GM12801 (cell line): ENCODE results near the gene VAV3.

Experiments
- TF ChIP-seq, protein P1 (sequence below): IDR thresholded peaks from one replicate; pipeline ENCODE4 v1.5.1; 2011; ENCODE audit warnings: control low read depth; ENCODE audit not compliant: insufficient read length; ENCODE audit errors: extremely low read depth

Gene VAV3

GRCh38 chr1:107810291-107810951 is 154.6 kb downstream of the VAV3 start:
- TF ChIP-seq, protein P1, sequence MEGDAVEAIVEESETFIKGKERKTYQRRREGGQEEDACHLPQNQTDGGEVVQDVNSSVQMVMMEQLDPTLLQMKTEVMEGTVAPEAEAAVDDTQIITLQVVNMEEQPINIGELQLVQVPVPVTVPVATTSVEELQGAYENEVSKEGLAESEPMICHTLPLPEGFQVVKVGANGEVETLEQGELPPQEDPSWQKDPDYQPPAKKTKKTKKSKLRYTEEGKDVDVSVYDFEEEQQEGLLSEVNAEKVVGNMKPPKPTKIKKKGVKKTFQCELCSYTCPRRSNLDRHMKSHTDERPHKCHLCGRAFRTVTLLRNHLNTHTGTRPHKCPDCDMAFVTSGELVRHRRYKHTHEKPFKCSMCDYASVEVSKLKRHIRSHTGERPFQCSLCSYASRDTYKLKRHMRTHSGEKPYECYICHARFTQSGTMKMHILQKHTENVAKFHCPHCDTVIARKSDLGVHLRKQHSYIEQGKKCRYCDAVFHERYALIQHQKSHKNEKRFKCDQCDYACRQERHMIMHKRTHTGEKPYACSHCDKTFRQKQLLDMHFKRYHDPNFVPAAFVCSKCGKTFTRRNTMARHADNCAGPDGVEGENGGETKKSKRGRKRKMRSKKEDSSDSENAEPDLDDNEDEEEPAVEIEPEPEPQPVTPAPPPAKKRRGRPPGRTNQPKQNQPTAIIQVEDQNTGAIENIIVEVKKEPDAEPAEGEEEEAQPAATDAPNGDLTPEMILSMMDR: no peak

DNA sequence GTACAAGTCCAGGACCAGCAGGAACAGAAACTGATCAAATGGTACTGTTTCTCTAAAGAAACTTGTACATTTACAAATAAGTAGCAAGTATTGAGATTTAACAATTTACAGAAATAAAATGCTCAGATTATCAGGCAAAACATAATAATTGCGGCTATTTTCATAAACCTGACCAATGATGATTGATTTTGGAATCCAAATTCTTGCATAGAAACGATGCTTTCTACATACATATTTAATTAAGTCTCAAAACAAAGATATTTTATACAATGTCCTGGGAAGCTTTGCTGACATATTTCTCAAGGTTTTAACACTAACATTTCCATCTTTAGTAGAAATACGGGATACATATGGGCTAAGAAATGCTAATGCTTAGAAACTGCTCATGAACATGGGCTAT is 157.1 kb downstream of the VAV3 start:
- TF ChIP-seq, protein P1: no peak

DNA sequence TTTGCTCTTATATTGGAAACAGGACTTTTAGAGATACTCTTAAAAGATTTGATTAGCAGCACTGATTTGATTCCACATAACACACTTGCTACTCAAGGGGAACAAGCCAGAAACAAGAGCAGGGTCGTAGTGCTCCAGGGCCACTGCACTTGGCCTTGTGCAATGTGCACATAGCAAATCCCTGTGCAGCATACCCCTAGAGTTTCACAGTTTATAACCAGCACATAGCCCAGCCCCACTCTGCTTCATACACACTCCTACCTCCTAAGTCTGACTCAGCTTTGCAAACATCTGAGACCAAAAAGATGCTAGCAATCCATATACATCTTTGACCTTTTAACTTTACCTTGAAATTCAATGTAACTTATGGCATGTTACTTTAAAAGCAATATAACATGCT is 157.6 kb downstream of the VAV3 start:
- TF ChIP-seq, protein P1: no peak

DNA sequence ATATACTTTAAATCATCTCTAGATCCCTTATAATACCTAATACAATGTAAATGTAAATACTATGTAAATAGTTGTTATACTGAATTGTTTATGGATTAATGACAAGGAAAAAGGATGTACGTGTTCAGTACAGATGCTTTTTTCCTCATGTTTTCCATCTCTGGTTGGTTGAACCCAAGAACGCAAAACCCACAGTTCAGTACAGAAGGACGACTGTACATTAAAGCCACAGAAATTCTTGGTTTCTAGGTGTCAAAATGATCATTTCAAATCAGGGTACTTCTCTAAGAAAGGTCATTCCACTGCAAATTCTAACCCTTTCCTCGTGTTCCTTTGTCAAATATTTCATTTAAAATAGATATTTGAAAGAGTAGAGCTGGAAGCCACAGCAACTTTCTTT is 158.1 kb downstream of the VAV3 start:
- TF ChIP-seq, protein P1: no peak

DNA sequence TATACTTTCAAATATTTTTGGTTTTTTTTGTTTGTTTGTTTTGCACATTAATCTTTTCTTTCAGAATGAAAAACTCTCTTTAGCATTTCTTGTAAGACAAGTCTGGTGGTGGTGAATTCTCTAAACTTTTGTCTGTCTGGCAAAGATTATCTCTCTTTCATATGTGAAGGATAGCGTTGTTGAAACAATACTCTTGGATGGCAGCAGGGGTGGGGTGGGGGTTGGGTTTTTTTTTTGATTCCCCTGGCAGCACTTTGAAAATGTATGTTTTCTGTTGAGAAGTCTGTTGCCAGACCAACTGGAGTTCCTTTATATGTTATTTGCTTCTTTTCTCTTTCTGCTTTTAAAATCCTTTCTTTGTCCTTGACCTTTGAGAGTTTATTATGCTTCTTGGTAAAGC is 160.2 kb downstream of the VAV3 start:
- TF ChIP-seq, protein P1: no peak

DNA sequence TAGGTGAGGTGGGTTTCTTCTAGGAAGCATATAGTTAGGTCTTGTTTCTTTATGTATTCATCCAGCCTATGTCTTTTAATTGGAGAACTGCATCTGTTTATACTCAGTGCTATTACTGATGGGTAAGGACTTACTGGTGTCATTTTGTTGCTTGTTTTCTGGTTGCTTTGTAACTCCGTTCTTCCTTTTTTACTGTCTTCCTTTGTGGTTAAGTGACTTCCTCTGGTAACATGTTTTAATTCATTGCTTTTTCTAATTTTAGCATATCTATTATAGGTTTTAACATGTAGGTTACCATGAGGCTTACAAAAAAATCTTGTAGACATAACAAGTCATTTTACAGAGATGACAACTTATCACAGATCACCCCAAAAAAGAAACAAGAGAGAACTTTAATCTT is 160.8 kb downstream of the VAV3 start:
- TF ChIP-seq, protein P1: no peak

DNA sequence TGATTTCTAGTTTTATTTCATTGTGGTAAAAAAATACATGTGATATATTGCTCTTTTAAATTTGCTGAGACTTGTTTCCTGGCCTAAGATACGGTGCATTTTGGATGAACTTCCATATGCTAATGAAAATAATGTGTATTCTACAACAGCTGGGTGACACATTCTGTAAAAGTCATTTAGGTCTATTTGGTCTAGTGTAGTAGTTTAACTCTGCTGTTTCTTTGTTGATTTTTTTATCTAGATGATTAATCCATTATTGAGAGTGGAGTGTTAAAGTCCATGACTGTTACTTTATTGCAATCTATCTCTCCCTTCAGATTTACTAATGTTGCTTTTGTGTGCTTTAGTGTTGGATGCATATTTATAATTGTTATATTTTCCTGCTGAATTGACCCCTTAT is 161.4 kb downstream of the VAV3 start:
- TF ChIP-seq, protein P1: no peak
